Measurements from ENCODE around the gene LGALS1. TPM values are rescaled to one million over a fixed set of nuclear protein-coding genes. Genes with fewer than 3 reads are reported as not detected.
A peak's percentile ranks its signal among the peaks of the same experiment; 100 is the strongest.

LGALS1 gene
- polyA plus RNA-seq, 1 of the 3 experiments (the other 2 are of a cell fraction), result 12,045 TPM

DNA sequence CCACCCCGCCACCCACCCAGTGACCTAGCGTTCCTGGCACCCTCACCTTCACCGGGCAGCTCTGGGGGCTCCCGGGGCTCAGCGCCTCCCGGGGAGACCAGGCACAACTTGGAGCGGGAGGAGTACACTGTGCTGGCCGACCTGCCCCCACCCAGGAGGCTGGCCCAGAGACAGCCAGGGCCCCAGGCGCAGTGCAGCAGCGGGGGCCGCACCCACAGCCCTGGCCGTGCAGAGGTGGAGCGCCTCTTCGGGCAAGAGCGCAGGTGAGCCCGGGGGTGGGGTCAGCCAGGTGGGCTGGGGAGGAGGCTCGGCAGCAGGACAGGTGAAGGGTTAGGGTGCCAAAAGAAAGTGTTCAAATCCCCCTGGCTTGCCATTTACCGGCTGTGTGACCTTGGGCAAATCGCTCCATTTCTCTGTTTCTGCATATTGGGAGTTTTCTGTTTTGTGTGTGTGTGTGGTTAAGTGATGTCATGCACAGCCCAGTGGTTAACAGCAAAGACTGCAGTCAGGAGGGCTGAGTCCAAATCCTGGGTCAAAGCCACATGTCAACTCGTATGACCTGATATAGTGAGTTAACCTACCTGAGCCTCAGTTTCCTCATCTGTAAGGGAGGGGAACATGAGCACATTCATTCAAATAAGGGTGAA, 50.9 kb downstream of the LGALS1 start:
- Histone ChIP-seq H3K79me2 (ENCODE audit: insufficient read depth) (no peaks in the 10 kb centered on the region), H3K4me3 (ENCODE audit: low read depth in 2 of 2, low read length in 1 of 2) (no peak overlapping the region), H4K20me1 (ENCODE audit: insufficient read depth) (no peaks in the 10 kb centered on the region), H3K36me3 (replicated peaks in 1 of 2; ENCODE audit: control insufficient read depth in 1 of 2, insufficient read depth in 2 of 2, low read length in 1 of 2) (no peaks in the 10 kb centered on the region), H3F3A (replicated peaks; ENCODE audit: insufficient read depth) (peaks cover 9% of the 10 kb centered on the region), H3K4me2 (no peak overlapping the region), H3K9me3 (no peaks in the 10 kb centered on the region), H3K9ac (no peak overlapping the region), H3K4me1 (ENCODE audit: control insufficient read depth in 1 of 2, insufficient read depth in 2 of 2, low read depth in 1 of 2, low read length in 1 of 2) (no peaks in the 10 kb centered on the region; a peak in 1 of 4 replicates), H2AFZ (ENCODE audit: low read depth) (no peak overlapping the region), H3K9me2 (no peaks in the 10 kb centered on the region), H3K27ac (ENCODE audit: low read depth in 2 of 2, low read length in 1 of 2) (no peak overlapping the region), H3K27me3 (ENCODE audit: insufficient read depth) (no peaks in the 10 kb centered on the region)
- POLR2A ChIA-PET, result no interaction called here
- CTCF ChIA-PET, result no interaction called here
- no peak for DNase-seq
- no peak for TF ChIP-seq SIN3A (IDR thresholded peaks at IDR 0.05; ENCODE audit: borderline replicate concordance, low read depth, low read length)
- TF ChIP-seq, protein P1, sequence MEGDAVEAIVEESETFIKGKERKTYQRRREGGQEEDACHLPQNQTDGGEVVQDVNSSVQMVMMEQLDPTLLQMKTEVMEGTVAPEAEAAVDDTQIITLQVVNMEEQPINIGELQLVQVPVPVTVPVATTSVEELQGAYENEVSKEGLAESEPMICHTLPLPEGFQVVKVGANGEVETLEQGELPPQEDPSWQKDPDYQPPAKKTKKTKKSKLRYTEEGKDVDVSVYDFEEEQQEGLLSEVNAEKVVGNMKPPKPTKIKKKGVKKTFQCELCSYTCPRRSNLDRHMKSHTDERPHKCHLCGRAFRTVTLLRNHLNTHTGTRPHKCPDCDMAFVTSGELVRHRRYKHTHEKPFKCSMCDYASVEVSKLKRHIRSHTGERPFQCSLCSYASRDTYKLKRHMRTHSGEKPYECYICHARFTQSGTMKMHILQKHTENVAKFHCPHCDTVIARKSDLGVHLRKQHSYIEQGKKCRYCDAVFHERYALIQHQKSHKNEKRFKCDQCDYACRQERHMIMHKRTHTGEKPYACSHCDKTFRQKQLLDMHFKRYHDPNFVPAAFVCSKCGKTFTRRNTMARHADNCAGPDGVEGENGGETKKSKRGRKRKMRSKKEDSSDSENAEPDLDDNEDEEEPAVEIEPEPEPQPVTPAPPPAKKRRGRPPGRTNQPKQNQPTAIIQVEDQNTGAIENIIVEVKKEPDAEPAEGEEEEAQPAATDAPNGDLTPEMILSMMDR (IDR thresholded peaks at IDR 0.05), result peak; percentile 27; the same call in 1 of the 2 replicates
- TF ChIP-seq SMC3 (IDR thresholded peaks at IDR 0.05; ENCODE audit: low read depth, low read length), result no peak
- no peak for TF ChIP-seq GATA2 (CRISPR knock-in tag; IDR thresholded peaks at IDR 0.05)
- no peak for TF ChIP-seq YY1 (IDR thresholded peaks at IDR 0.05; ENCODE audit: low read depth)
- TF ChIP-seq, protein P2, sequence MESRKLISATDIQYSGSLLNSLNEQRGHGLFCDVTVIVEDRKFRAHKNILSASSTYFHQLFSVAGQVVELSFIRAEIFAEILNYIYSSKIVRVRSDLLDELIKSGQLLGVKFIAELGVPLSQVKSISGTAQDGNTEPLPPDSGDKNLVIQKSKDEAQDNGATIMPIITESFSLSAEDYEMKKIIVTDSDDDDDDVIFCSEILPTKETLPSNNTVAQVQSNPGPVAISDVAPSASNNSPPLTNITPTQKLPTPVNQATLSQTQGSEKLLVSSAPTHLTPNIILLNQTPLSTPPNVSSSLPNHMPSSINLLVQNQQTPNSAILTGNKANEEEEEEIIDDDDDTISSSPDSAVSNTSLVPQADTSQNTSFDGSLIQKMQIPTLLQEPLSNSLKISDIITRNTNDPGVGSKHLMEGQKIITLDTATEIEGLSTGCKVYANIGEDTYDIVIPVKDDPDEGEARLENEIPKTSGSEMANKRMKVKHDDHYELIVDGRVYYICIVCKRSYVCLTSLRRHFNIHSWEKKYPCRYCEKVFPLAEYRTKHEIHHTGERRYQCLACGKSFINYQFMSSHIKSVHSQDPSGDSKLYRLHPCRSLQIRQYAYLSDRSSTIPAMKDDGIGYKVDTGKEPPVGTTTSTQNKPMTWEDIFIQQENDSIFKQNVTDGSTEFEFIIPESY (IDR thresholded peaks at IDR 0.05; ENCODE audit: borderline replicate concordance, low read depth), result no peak
- no peak for TF ChIP-seq RXRA (IDR thresholded peaks at IDR 0.05; ENCODE audit: borderline replicate concordance, low read depth)
- peak; percentile 33; the same call in 1 of the 2 replicates for TF ChIP-seq RAD21 (IDR thresholded peaks at IDR 0.05; ENCODE audit: low read length)
- no peak for TF ChIP-seq ELF1 (IDR thresholded peaks at IDR 0.05)
- TF ChIP-seq, protein P3, sequence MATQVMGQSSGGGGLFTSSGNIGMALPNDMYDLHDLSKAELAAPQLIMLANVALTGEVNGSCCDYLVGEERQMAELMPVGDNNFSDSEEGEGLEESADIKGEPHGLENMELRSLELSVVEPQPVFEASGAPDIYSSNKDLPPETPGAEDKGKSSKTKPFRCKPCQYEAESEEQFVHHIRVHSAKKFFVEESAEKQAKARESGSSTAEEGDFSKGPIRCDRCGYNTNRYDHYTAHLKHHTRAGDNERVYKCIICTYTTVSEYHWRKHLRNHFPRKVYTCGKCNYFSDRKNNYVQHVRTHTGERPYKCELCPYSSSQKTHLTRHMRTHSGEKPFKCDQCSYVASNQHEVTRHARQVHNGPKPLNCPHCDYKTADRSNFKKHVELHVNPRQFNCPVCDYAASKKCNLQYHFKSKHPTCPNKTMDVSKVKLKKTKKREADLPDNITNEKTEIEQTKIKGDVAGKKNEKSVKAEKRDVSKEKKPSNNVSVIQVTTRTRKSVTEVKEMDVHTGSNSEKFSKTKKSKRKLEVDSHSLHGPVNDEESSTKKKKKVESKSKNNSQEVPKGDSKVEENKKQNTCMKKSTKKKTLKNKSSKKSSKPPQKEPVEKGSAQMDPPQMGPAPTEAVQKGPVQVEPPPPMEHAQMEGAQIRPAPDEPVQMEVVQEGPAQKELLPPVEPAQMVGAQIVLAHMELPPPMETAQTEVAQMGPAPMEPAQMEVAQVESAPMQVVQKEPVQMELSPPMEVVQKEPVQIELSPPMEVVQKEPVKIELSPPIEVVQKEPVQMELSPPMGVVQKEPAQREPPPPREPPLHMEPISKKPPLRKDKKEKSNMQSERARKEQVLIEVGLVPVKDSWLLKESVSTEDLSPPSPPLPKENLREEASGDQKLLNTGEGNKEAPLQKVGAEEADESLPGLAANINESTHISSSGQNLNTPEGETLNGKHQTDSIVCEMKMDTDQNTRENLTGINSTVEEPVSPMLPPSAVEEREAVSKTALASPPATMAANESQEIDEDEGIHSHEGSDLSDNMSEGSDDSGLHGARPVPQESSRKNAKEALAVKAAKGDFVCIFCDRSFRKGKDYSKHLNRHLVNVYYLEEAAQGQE (IDR thresholded peaks at IDR 0.05; ENCODE audit: low read depth, low read length), result no peak
- TF ChIP-seq, protein P4, sequence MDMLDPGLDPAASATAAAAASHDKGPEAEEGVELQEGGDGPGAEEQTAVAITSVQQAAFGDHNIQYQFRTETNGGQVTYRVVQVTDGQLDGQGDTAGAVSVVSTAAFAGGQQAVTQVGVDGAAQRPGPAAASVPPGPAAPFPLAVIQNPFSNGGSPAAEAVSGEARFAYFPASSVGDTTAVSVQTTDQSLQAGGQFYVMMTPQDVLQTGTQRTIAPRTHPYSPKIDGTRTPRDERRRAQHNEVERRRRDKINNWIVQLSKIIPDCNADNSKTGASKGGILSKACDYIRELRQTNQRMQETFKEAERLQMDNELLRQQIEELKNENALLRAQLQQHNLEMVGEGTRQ (IDR thresholded peaks at IDR 0.05; ENCODE audit: borderline replicate concordance, low read depth, low read length), result no peak
- WGBS (ENCODE audit: low lambda C conversion rate), result 92% methylated on average over 1 of the region's 20 CpGs
